Caco-2 (cell line): ENCODE measurements around the gene GRIA4. TPM values are rescaled to one million over a fixed set of nuclear protein-coding genes. Genes with fewer than 3 reads are reported as not detected.
"Not testable (repeated sequence)": the region's sequence is repeated elsewhere in the genome, so short reads cannot be mapped to it uniquely, and the experiment has no call there.

ENCODE experiments used
- BruUV-seq: library from RNA; stranded (reverse); fragments of 400-500 nt; replicated peaks from 2 replicates; lab custom pipeline; 2021; lab: Mats Ljungman, UMichigan
- CTCF ChIA-PET: fragments of 300-600 bp; sonication (Branson Sonifier 250); formaldehyde crosslinking; loops from one replicate; lab custom pipeline; 2022; ENCODE audit warnings: antibody characterized with exemption; lab: Charles Lee
- POLR2A ChIA-PET: fragments of 300-600 bp; sonication (Branson Sonifier 250); formaldehyde crosslinking; loops from one replicate; lab custom pipeline; 2022; ENCODE audit warnings: antibody characterized with exemption; lab: Charles Lee
- DNase-seq, 2 experiments: peaks; one replicate each; pipeline versions ENCODE4 v3.0.0 to v3.0.0-alpha.2; 2020 to 2022
- H3K27me3 ChIP-seq: replicated peaks from 2 replicates; pipeline ENCODE4 v1.6.0; 2011; ENCODE audit warnings: low read length; ENCODE audit not compliant: control insufficient read depth, insufficient read depth
- H3K36me3 ChIP-seq: 2 replicates; pipeline ENCODE4 v1.5.1; 2011; ENCODE audit warnings: low read length; ENCODE audit not compliant: control insufficient read depth, insufficient read depth
- H3K4me1 ChIP-seq: fragments of 250-450 bp; sonication (Bioruptor Pico); 2 replicates; pipeline ENCODE4 v1.5.1; 2020; ENCODE audit warnings: mild to moderate bottlenecking
- H3K4me3 ChIP-seq: 2 replicates; pipeline ENCODE4 v1.5.1; 2011; ENCODE audit warnings: low read depth, mild to moderate bottlenecking, control low read depth, low read length
- H3K9me3 ChIP-seq: fragments of 250-450 bp; sonication (Bioruptor Pico); 2 replicates; pipeline ENCODE4 v1.5.1; 2020; ENCODE audit warnings: mild to moderate bottlenecking, moderate library complexity
- H3K27ac Mint-ChIP-seq: one replicate; pipeline ENCODE4 v1.8.0; 2022; ENCODE audit warnings: mixed read lengths; ENCODE audit not compliant: unreplicated experiment
- H3K27me3 Mint-ChIP-seq: one replicate; pipeline ENCODE4 v1.8.0; 2022; ENCODE audit warnings: mixed read lengths; ENCODE audit not compliant: insufficient read depth, unreplicated experiment
- H3K36me3 Mint-ChIP-seq: one replicate; pipeline ENCODE4 v1.8.0; 2022; ENCODE audit warnings: mild to moderate bottlenecking, mixed read lengths; ENCODE audit not compliant: insufficient read depth, unreplicated experiment
- H3K4me1 Mint-ChIP-seq: one replicate; pipeline ENCODE4 v1.8.0; 2022; ENCODE audit warnings: low read depth, mixed read lengths; ENCODE audit not compliant: unreplicated experiment
- H3K4me3 Mint-ChIP-seq: one replicate; pipeline ENCODE4 v1.8.0; 2022; ENCODE audit warnings: mild to moderate bottlenecking, moderate library complexity, mixed read lengths; ENCODE audit not compliant: unreplicated experiment
- H3K9me3 Mint-ChIP-seq: one replicate; pipeline ENCODE4 v1.8.0; 2022; ENCODE audit warnings: mixed read lengths; ENCODE audit not compliant: unreplicated experiment
- intact Hi-C: fragments of 100-400 bp; cut with micrococcal nuclease; formaldehyde crosslinking; loops from one replicate; pipeline ENCODE4 v1.10.0; 2022; ENCODE audit not compliant: unreplicated experiment
- total RNA-seq: library from RNA; stranded (reverse); gene quantifications from 2 replicates; pipeline ENCODE4 v1.2.3, GENCODE V29; 2022
- TF ChIP-seq, protein P1 (sequence below), 2 experiments: fragments of 200-600 bp in 1 of 2; IDR thresholded peaks; 1 replicate in 1 of 2; 2 replicates in 1 of 2; pipeline versions ENCODE4 v1.5.1 to v1.8.0; 2011 to 2022; ENCODE audit warnings: antibody characterized with exemption in 1 of 2, control low read depth in 1 of 2, inconsistent platforms in 1 of 2, low read depth in 1 of 2, low read length in 1 of 2, mild to moderate bottlenecking in 1 of 2, moderate library complexity in 1 of 2; ENCODE audit not compliant: insufficient read depth in 1 of 2, severe bottlenecking in 1 of 2, unreplicated experiment in 1 of 2

GRIA4 gene
- total RNA-seq, 1 experiment from 2014 or later: not detected

DNA sequence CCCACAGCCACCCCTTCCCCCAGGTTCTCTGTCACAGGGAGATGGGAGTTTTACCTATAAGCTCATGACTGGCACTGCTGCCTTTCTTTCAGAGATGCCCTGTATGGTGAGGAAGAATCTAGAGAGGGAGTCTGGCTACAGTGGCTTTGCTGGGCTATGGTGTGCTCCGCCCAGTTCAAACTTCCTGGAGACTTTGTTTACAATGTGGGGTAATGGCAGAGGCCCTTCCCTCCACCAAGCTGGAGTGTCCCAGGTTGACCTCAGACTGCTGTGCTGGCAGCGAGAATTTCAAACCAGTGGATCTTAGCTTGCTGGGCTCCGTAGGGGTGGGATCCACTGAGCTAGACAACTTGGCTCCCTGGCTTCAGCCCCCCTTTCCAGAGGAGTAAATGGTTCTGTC lies 268.6 kb downstream of the GRIA4 start:
- no TSS peak for BruUV-seq
- H3K4me3 ChIP-seq: no peak overlapping the region
- no peaks in the 10 kb centered on the region for H3K36me3 Mint-ChIP-seq
- no peaks in the 10 kb centered on the region for H3K9me3 ChIP-seq
- H3K27me3 ChIP-seq: no peaks in the 10 kb centered on the region
- no peaks in the 10 kb centered on the region; the same call in 1 of the 2 replicates for H3K4me1 ChIP-seq
- intact Hi-C loops: no loop called here
- peaks cover 3% of the 10 kb centered on the region for H3K27me3 Mint-ChIP-seq
- DNase-seq: peak in 1 of 2 experiments; percentile 37
- ChIA-PET POLR2A (no interaction called here), CTCF (no interaction called here)
- TF ChIP-seq, protein P1, sequence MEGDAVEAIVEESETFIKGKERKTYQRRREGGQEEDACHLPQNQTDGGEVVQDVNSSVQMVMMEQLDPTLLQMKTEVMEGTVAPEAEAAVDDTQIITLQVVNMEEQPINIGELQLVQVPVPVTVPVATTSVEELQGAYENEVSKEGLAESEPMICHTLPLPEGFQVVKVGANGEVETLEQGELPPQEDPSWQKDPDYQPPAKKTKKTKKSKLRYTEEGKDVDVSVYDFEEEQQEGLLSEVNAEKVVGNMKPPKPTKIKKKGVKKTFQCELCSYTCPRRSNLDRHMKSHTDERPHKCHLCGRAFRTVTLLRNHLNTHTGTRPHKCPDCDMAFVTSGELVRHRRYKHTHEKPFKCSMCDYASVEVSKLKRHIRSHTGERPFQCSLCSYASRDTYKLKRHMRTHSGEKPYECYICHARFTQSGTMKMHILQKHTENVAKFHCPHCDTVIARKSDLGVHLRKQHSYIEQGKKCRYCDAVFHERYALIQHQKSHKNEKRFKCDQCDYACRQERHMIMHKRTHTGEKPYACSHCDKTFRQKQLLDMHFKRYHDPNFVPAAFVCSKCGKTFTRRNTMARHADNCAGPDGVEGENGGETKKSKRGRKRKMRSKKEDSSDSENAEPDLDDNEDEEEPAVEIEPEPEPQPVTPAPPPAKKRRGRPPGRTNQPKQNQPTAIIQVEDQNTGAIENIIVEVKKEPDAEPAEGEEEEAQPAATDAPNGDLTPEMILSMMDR (IDR thresholded peaks at IDR 0.05; ENCODE audit: insufficient read depth in 1 of 2, low read depth in 1 of 2, low read length in 1 of 2, severe bottlenecking in 1 of 2, unreplicated experiment in 1 of 2): no peak
- H3K27ac Mint-ChIP-seq: no peak overlapping the region
- H3K9me3 Mint-ChIP-seq: no peaks in the 10 kb centered on the region
- no peaks in the 10 kb centered on the region for H3K36me3 ChIP-seq
- H3K4me1 Mint-ChIP-seq: no peaks in the 10 kb centered on the region
- H3K4me3 Mint-ChIP-seq: no peak overlapping the region

DNA sequence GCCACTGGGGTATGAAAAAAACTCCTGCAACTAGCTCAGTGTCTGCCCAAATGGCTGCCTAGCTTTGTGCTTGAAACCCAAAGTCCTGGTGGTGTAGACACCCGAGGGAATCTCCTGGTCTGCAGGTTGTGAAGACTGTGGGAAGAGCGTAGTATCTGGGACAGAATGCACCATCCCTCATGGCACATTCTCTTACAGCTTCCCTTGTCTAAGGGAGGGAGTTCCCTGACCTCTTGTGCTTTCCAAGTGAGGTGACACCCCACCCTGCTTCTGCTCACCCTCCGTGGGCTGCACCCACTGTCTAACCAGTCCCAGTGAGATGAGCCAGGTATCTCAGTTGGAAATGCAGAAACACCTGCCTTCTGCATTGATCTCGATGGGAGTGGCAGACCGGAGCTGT lies 269.1 kb downstream of the GRIA4 start:
- H3K4me1 ChIP-seq, H3K4me3 ChIP-seq, H3K36me3 Mint-ChIP-seq, POLR2A ChIA-PET, H3K27me3 ChIP-seq, intact Hi-C loops, H3K4me3 Mint-ChIP-seq, H3K27me3 Mint-ChIP-seq, BruUV-seq, H3K36me3 ChIP-seq, DNase-seq, H3K9me3 ChIP-seq, CTCF ChIA-PET, H3K27ac Mint-ChIP-seq, H3K9me3 Mint-ChIP-seq, H3K4me1 Mint-ChIP-seq: not testable (repeated sequence)

DNA sequence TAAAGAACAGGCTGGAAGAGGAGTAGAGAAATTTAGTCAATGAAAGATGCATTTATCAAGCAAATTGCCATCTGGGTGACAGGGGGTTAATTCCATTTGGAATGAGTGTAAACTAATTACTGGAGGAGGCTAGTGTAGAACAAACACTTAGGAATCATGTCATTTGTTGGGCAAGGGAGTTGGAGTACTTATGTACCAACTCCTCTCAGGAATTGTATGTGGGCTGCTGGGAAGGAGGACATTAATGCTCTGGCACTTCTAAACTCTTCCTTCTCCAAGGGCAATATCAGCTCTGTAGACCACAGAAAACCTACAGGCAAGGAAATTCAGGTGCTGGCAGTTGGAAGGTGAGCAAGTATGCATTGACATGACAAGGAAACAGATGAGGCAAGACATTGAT lies 271.2 kb downstream of the GRIA4 start:
- H3K27me3 Mint-ChIP-seq: no peaks in the 10 kb centered on the region
- no peaks in the 10 kb centered on the region for H3K27me3 ChIP-seq
- no peaks in the 10 kb centered on the region for H3K9me3 ChIP-seq
- ChIA-PET POLR2A (no interaction called here), CTCF (no interaction called here)
- no peaks in the 10 kb centered on the region for H3K9me3 Mint-ChIP-seq
- H3K27ac Mint-ChIP-seq: no peak overlapping the region
- intact Hi-C loops: no loop called here
- H3K36me3 ChIP-seq: no peaks in the 10 kb centered on the region
- TF ChIP-seq, protein P1 (IDR thresholded peaks at IDR 0.05; ENCODE audit: insufficient read depth in 1 of 2, low read depth in 1 of 2, low read length in 1 of 2, severe bottlenecking in 1 of 2, unreplicated experiment in 1 of 2): no peak
- no peak overlapping the region for H3K4me3 ChIP-seq
- no peaks in the 10 kb centered on the region for H3K4me1 Mint-ChIP-seq
- DNase-seq: no peak
- BruUV-seq: no TSS peak
- H3K4me3 Mint-ChIP-seq: no peak overlapping the region
- H3K36me3 Mint-ChIP-seq: no peaks in the 10 kb centered on the region
- no peaks in the 10 kb centered on the region; the same call in 1 of the 2 replicates for H3K4me1 ChIP-seq

DNA sequence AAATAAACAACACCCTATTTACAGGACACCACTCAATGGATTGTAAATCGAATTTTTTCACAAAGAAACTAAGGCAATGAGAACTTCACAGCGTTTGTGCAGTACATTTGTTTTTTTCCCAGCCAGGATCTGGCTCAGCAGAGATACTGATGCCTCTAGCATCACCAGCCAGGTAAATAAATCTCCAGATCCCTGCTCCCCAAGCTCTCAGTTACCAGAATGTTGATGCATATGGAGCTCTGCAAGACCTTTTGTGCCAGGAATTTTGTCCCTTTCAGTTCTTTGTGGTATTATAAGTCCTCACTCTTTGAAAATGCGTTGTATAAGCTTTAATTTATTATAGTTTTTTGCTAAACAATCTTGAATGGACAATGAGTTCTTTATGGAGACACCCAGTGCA lies 274.6 kb downstream of the GRIA4 start:
- Mint-ChIP-seq H3K36me3 (no peaks in the 10 kb centered on the region), H3K27ac (no peak overlapping the region), H3K4me3 (no peak overlapping the region), H3K9me3 (no peaks in the 10 kb centered on the region), H3K4me1 (no peaks in the 10 kb centered on the region), H3K27me3 (no peaks in the 10 kb centered on the region)
- Histone ChIP-seq H3K9me3 (no peaks in the 10 kb centered on the region), H3K36me3 (no peaks in the 10 kb centered on the region), H3K4me1 (no peaks in the 10 kb centered on the region), H3K4me3 (no peak overlapping the region), H3K27me3 (no peaks in the 10 kb centered on the region)
- no TSS peak for BruUV-seq
- TF ChIP-seq, protein P1 (IDR thresholded peaks at IDR 0.05; ENCODE audit: insufficient read depth in 1 of 2, low read depth in 1 of 2, low read length in 1 of 2, severe bottlenecking in 1 of 2, unreplicated experiment in 1 of 2): no peak
- DNase-seq: no peak
- intact Hi-C loops: no loop called here
- POLR2A ChIA-PET: no interaction called here
- CTCF ChIA-PET: no interaction called here
